Neural crest cell (in vitro differentiated cells): ENCODE measurements around the gene SRRM2. TPM values are rescaled to one million over a fixed set of nuclear protein-coding genes. Genes with fewer than 3 reads are reported as not detected.
A peak's percentile ranks its signal among the peaks of the same experiment; 100 is the strongest.

Source experiments
- DNase-seq: peaks from one replicate; pipeline ENCODE4 v3.0.0; 2021; ENCODE audit warnings: low read depth, mixed read lengths, low spot score
- H3K27ac Mint-ChIP-seq: one replicate; pipeline ENCODE4 v1.8.0; 2021; ENCODE audit warnings: mild to moderate bottlenecking, mixed read lengths; ENCODE audit not compliant: unreplicated experiment
- H3K27me3 Mint-ChIP-seq: 2 replicates; pipeline ENCODE4 v1.8.0; 2021; ENCODE audit warnings: low read depth, mild to moderate bottlenecking, mixed read lengths
- H3K36me3 Mint-ChIP-seq: 2 replicates; pipeline ENCODE4 v1.8.0; 2021; ENCODE audit warnings: low read depth, mild to moderate bottlenecking, mixed read lengths
- H3K4me1 Mint-ChIP-seq: 2 replicates; pipeline ENCODE4 v1.8.0; 2021; ENCODE audit warnings: mixed read lengths
- H3K4me3 Mint-ChIP-seq: one replicate; pipeline ENCODE4 v1.8.0; 2021; ENCODE audit warnings: mild to moderate bottlenecking, mixed read lengths
- H3K9me3 Mint-ChIP-seq: 2 replicates; pipeline ENCODE4 v1.8.0; 2021; ENCODE audit warnings: mixed read lengths
- long read RNA-seq: library from polyadenylated mRNA; unstranded; transcript quantifications from one replicate; pipeline ENCODE4 v2.0.0, GENCODE V29; 2020
- total RNA-seq: library from RNA; stranded (reverse); gene quantifications from 2 replicates; pipeline ENCODE4 v1.2.1, GENCODE V29; 2021
- TF ChIP-seq, protein P1 (sequence below): fragments of 200-600 bp; sonication (generic); conservative IDR thresholded peaks from 2 replicates; pipeline ENCODE4 v1.5.0; 2021; ENCODE audit warnings: antibody characterized with exemption, mild to moderate bottlenecking

The SRRM2 gene
- 779 and 803 TPM in 2 replicates for total RNA-seq
- long read RNA-seq, partial matches to known transcripts: 1 of 23 reads
- long read RNA-seq, other reads (novel, unspliced or antisense): 22 of 23 reads

DNA sequence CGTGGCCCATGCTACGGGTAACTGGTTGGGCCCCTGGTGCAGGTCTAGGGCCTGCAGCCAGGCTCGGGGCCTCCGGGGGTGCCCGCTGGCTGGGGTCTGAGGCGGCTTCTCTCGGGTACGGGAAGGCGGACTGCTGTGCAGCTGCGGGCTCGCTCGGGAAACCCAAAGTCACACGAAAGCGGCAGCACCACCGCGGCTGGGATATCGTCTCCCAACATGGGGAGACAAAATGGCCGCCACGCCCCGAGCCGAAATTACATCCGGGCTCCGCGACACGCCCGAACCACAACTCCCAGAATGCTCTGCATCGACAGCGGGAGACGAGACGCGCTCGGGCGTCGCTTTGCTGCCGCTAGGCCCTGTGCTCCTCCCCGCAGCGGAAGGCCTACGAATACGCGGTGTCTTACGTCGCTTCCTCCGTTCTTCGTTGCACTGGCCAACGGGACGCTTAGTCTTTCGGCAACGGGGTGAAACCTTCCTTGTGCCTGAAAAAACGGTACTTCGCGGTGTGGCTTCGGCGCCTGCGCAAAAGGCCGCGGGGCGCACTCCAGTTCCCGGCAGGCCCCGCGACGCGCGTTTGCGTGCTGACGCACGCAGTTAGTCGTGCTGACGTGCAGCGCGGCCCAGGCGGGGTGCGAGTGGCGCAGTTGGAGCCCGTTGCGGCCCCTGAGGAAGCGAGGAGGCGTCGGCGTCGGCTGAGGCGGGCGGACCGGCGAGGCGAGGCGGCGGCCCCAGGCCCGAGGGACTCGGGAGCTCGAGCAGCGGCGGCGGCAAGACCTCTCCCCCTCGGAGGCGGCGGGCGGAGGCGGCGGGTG, at the start of gene SRRM2:
Gene SRRM2, plus strand, starts transcription at position 604 of the 815 bp plus-strand sequence. CDS start 3,727 bp downstream, outside the sequence.
- Mint-ChIP-seq H3K36me3 (peaks cover 23% of the 10 kb centered on the region), H3K27me3 (peaks cover 11% of the 10 kb centered on the region), H3K27ac (peak within 1 kb of the TSS; percentile 100), H3K4me1 (peaks cover 54% of the 10 kb centered on the region), H3K9me3 (no peaks in the 10 kb centered on the region), H3K4me3 (peak within 1 kb of the TSS; percentile 96)
- TF ChIP-seq, protein P1, sequence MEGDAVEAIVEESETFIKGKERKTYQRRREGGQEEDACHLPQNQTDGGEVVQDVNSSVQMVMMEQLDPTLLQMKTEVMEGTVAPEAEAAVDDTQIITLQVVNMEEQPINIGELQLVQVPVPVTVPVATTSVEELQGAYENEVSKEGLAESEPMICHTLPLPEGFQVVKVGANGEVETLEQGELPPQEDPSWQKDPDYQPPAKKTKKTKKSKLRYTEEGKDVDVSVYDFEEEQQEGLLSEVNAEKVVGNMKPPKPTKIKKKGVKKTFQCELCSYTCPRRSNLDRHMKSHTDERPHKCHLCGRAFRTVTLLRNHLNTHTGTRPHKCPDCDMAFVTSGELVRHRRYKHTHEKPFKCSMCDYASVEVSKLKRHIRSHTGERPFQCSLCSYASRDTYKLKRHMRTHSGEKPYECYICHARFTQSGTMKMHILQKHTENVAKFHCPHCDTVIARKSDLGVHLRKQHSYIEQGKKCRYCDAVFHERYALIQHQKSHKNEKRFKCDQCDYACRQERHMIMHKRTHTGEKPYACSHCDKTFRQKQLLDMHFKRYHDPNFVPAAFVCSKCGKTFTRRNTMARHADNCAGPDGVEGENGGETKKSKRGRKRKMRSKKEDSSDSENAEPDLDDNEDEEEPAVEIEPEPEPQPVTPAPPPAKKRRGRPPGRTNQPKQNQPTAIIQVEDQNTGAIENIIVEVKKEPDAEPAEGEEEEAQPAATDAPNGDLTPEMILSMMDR: no peak
- DNase-seq: peak; percentile 90

DNA sequence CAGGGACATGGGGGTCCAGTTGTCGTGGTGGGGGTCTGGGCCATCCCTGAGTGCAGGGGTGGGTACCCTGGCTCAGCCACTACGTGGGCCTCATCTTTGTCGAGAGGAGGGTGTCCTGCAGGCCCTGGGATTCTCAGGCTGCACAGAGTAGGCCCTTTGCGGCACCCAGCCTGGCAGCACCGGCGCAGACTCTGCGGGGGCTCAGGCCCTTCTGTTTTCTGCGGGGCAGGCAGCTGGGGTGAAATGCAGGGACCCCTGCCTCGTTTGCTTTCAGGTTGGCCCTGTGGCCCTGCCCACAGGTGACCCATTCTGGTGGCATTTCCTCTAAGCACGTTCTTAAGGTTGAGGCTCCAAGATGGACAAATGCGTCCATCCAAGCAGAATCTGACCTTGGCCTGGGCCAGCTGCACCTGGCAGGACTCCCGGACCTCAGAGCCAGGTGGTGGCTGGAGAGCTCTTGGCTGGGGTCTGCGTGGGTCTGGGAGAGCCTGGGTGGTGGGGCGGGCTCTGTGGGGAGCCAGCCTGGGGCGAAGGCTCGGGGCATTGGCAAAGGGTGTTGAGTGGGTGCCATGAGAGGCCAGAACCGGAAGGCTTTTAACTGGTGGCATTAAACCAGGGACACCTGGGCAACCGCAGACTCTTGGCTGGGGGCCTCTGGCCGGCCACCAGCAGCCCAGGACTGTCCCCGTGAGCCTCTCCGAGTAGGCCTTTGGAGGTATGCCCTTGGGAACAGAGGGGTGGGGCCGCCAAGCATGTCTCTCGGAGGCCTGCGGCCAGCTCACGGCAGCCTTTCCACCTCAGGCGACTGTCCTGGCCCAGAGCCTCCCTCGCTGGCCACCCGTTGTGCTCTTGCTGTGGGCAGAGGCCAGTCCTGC, 49.3 kb upstream of the SRRM2 start:
- Mint-ChIP-seq H3K27ac (no peak overlapping the region), H3K36me3 (no peaks in the 10 kb centered on the region), H3K4me3 (no peak overlapping the region), H3K27me3 (no peaks in the 10 kb centered on the region), H3K9me3 (no peaks in the 10 kb centered on the region), H3K4me1 (no peaks in the 10 kb centered on the region)
- DNase-seq: no peak
- TF ChIP-seq, protein P1: no peak

DNA sequence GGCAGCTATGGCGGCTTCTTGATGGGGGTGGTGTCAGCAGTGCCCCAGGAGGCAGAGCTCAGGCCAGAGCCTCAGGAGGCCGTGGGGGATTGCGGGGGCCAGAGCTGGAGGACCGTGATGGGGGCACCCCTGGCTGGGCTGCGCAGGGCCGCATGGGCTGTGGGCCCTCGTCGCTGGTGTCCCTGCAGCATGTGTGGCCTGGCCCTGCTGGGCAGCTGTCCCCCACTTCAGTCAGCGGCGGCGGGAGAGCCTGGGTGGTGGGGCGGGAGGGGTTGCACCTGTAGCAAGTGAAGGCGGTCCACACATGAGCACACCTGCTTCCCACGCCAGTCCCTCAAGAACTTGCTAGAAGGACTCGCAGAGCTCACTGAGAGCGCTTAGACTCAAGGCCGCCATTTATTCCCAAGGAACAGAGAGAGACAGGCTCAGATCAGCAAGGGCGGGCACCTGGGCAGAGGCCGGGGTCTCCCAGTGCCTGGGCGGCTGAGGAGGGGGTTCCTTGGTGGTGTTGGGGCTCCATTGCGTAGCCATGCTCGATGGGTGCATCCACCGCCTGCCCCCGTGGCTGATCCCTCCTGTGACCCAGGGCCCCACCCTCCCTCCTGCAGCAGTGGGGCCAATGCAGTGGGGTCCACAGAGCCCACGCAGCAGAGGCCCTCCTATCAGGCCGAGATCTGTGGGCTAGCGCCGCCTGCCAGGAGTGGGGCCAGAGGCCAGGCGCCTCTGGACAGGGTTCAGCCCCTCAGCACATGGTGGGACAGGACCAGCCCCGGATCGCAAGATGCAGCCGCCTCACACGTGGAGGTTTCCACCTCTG, 48.1 kb upstream of the SRRM2 start:
- no peak for DNase-seq
- Mint-ChIP-seq H3K27me3 (no peaks in the 10 kb centered on the region), H3K4me1 (no peaks in the 10 kb centered on the region), H3K9me3 (no peaks in the 10 kb centered on the region), H3K36me3 (no peaks in the 10 kb centered on the region), H3K27ac (no peak overlapping the region), H3K4me3 (no peak overlapping the region)
- TF ChIP-seq, protein P1: no peak

DNA sequence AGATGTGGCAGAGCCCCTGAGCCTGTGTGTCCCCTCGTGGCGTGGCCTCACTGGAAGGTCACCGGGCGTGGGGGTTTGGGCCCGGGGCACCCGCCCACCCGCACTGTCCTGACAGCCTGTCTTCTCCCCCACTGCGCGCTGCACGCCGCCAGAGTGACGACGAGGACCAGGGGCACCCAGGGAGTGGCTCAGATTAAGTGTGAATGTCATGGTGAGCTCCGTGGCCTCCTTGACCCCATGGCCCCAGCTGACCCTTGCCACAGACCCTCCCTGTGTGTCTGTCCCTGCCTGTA, 47.5 kb upstream of the SRRM2 start:
- H3K27me3 Mint-ChIP-seq: no peaks in the 10 kb centered on the region

More for the DNA sequence above, 47.5 kb upstream of the SRRM2 start:
- Mint-ChIP-seq H3K4me1 (no peaks in the 10 kb centered on the region), H3K4me3 (no peak overlapping the region), H3K36me3 (no peaks in the 10 kb centered on the region), H3K9me3 (no peaks in the 10 kb centered on the region), H3K27ac (no peak overlapping the region)
- no peak for DNase-seq
- TF ChIP-seq, protein P1: no peak
